CD14-positive monocyte (primary cell): Measurements from ENCODE around the gene DACT1. TPM values are rescaled to one million over a fixed set of nuclear protein-coding genes. Genes with fewer than 3 reads are reported as not detected.

ENCODE experiments used
- DNase-seq, 3 donors: peaks; one replicate each; pipeline ENCODE4 v3.0.0-alpha.2; 2011 to 2022
- H2AFZ ChIP-seq: 2 replicates; pipeline ENCODE4 v1.6.0; 2012; ENCODE audit warnings: mild to moderate bottlenecking, low read depth, low read length, inconsistent platforms; ENCODE audit not compliant: insufficient read depth, poor library complexity, severe bottlenecking
- H3K27ac ChIP-seq, 2 donors: 1 replicate in 1 of 2; 2 replicates in 1 of 2; pipeline ENCODE4 v1.5.1; 2012 to 2013; ENCODE audit warnings: low read length in 2 of 2, control low read depth in 1 of 2, inconsistent platforms in 1 of 2, low read depth in 1 of 2, mild to moderate bottlenecking in 1 of 2
- H3K27me3 ChIP-seq, 2 donors: one replicate each; pipeline versions ENCODE4 v1.6.0 to v1.6.1; 2011 to 2013; ENCODE audit warnings: low read length in 2 of 2; ENCODE audit not compliant: control insufficient read depth in 2 of 2, insufficient read depth in 2 of 2
- H3K36me3 ChIP-seq, 2 donors: replicated peaks in 1 of 2; 1 replicate in 1 of 2; 2 replicates in 1 of 2; pipeline versions ENCODE4 v1.5.1 to v1.6.1; 2012 to 2013; ENCODE audit warnings: low read length in 2 of 2, control low read depth in 1 of 2, inconsistent platforms in 1 of 2, mild to moderate bottlenecking in 1 of 2; ENCODE audit not compliant: insufficient read depth in 2 of 2, control insufficient read depth in 1 of 2
- H3K4me1 ChIP-seq, 2 donors: 1 replicate in 1 of 2; 2 replicates in 1 of 2; pipeline versions ENCODE4 v1.5.1 to v1.6.1; 2012 to 2013; ENCODE audit warnings: low read length in 2 of 2, control low read depth in 1 of 2, inconsistent platforms in 1 of 2, mild to moderate bottlenecking in 1 of 2, moderate library complexity in 1 of 2; ENCODE audit not compliant: insufficient read depth in 2 of 2, control insufficient read depth in 1 of 2
- H3K4me2 ChIP-seq: replicated peaks from 2 replicates; pipeline ENCODE3; 2012; ENCODE audit warnings: low read length, moderate library complexity, mild to moderate bottlenecking; ENCODE audit not compliant: poor library complexity, severe bottlenecking; ENCODE audit errors: extremely low read depth
- H3K4me3 ChIP-seq, 3 experiments: fragments of 200-600 bp in 1 of 3; sonication (generic) in 1 of 3; replicated peaks in 1 of 3; 1 replicate in 2 of 3; 2 replicates in 1 of 3; pipeline ENCODE4 v1.5.1; 2011 to 2013; ENCODE audit warnings: low read length in 3 of 3, mild to moderate bottlenecking in 3 of 3, control low read depth in 2 of 3, low read depth in 2 of 3, inconsistent platforms in 1 of 3, moderate library complexity in 1 of 3
- H3K79me2 ChIP-seq: 2 replicates; pipeline ENCODE4 v1.6.0; 2012; ENCODE audit warnings: mild to moderate bottlenecking, control low read depth, inconsistent platforms, low read length, moderate library complexity; ENCODE audit not compliant: insufficient read depth
- H3K9ac ChIP-seq: 2 replicates; pipeline ENCODE4 v1.6.0; 2017; ENCODE audit warnings: low read length, mild to moderate bottlenecking; ENCODE audit not compliant: insufficient read depth, poor library complexity, severe bottlenecking
- H3K9me3 ChIP-seq, 2 donors: replicated peaks in 1 of 2; 1 replicate in 1 of 2; 2 replicates in 1 of 2; pipeline versions ENCODE4 v1.5.1 to v1.6.1; 2012 to 2013; ENCODE audit warnings: low read length in 2 of 2, control low read depth in 1 of 2; ENCODE audit not compliant: control insufficient read depth in 1 of 2, insufficient read depth in 1 of 2
- H4K20me1 ChIP-seq: 2 replicates; pipeline ENCODE4 v1.6.0; 2012; ENCODE audit warnings: mild to moderate bottlenecking, low read length, control low read depth, moderate library complexity; ENCODE audit not compliant: insufficient read depth
- H3K27ac Mint-ChIP-seq, 7 donors: one replicate each; pipeline ENCODE4 v1.8.0; 2020; ENCODE audit warnings: mild to moderate bottlenecking in 7 of 7, mixed read lengths in 7 of 7, moderate library complexity in 6 of 7, inconsistent platforms in 2 of 7
- H3K27me3 Mint-ChIP-seq, 3 donors: one replicate each; pipeline ENCODE4 v1.8.0; 2021 to 2022; ENCODE audit warnings: low read depth in 3 of 3, mild to moderate bottlenecking in 3 of 3, mixed read lengths in 3 of 3, moderate library complexity in 3 of 3, inconsistent platforms in 1 of 3
- H3K36me3 Mint-ChIP-seq, 2 donors: one replicate each; pipeline ENCODE4 v1.8.0; 2020; ENCODE audit warnings: mixed read lengths in 2 of 2, inconsistent platforms in 1 of 2, mild to moderate bottlenecking in 1 of 2
- H3K4me1 Mint-ChIP-seq: one replicate; pipeline ENCODE4 v1.8.0; 2020; ENCODE audit warnings: mild to moderate bottlenecking, mixed read lengths
- H3K4me3 Mint-ChIP-seq, 2 donors: one replicate each; pipeline ENCODE4 v1.8.0; 2020; ENCODE audit warnings: mild to moderate bottlenecking in 2 of 2, mixed read lengths in 2 of 2, moderate library complexity in 1 of 2
- H3K9me3 Mint-ChIP-seq, 7 donors: one replicate each; pipeline ENCODE4 v1.8.0; 2020 to 2022; ENCODE audit warnings: mixed read lengths in 7 of 7, mild to moderate bottlenecking in 6 of 7, moderate library complexity in 6 of 7, inconsistent platforms in 2 of 7
- CTCF ChIP-seq: fragments of 200-600 bp; IDR thresholded peaks from one replicate; pipeline ENCODE4 v1.8.0; 2022; ENCODE audit warnings: antibody characterized with exemption, mild to moderate bottlenecking
- WGBS: methylation state at CpG from one replicate; pipeline ENCODE4 v1.1.5; 2013; ENCODE audit warnings: missing lambda C conversion rate; ENCODE audit not compliant: insufficient coverage; 5-methylcytosine and 5-hydroxymethylcytosine counted together
- intact Hi-C, 2 donors: fragments of 100-400 bp; cut with micrococcal nuclease; formaldehyde crosslinking; loops; one replicate each; pipeline versions ENCODE4 v1.15.0 to v1.15.1; 2023
- polyA plus RNA-seq, 3 donors: library from polyadenylated mRNA; depleted of rRNA in 1 of 3; unstranded in 2 of 3; stranded (reverse) in 1 of 3; fragments of 300-500 nt in 2 of 3; fragments of >200 nt in 1 of 3; fragmentation: Illumina TruSeq in 2 of 3; gene quantifications; 1 replicate in 2 of 3; 2 replicates in 1 of 3; pipeline ENCODE4 v1.2.3, GENCODE V29; 2012 to 2021

DACT1 gene
- polyA plus RNA-seq, 3 donors, result 0.09 TPM; not detected in 2

DNA sequence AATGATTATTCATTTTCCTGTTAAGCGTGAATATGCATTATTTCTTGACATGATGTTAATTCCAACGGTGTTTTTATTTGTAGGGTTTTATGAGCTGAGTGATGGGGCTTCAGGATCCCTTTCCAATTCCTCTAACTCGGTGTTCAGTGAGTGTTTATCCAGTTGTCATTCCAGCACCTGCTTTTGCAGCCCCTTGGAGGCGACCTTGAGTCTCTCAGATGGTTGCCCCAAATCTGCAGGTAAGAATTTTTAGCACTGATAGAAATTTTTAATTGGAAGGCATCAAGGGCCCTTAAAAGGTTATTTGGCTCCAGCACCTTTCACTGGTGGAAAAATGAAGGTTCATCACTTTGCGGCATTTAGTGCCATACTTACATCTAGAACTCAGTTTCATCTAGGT lies 3.7 kb downstream of the DACT1 start:
- H3K79me2 ChIP-seq, result no peaks in the 10 kb centered on the region
- no peak for DNase-seq
- H3K9me3 ChIP-seq, result peaks cover 6 to 11% of the 10 kb centered on the region in 2 donors
- Mint-ChIP-seq H3K4me3 (no peak overlapping the region), H3K36me3 (no peaks in the 10 kb centered on the region), H3K27me3 (peaks cover 26 to 33% (median 28%) of the 10 kb centered on the region in 3 donors), H3K9me3 (peaks cover 0 to 22% (median 7%) of the 10 kb centered on the region in 7 donors), H3K27ac (no peak overlapping the region), H3K4me1 (peaks cover 20% of the 10 kb centered on the region)
- no peak overlapping the region for H3K9ac ChIP-seq
- H3K36me3 ChIP-seq, result no peaks in the 10 kb centered on the region
- intact Hi-C loops, result no loop called here
- no peak for TF ChIP-seq CTCF
- H2AFZ ChIP-seq, result no peak overlapping the region
- no peaks in the 10 kb centered on the region for H4K20me1 ChIP-seq
- H3K4me2 ChIP-seq, result no peak overlapping the region
- no peak overlapping the region for H3K4me3 ChIP-seq
- no CpG with 5 or more reads among the region's 5 CpGs for whole genome bisulfite sequencing
- H3K4me1 ChIP-seq, result peaks cover 11 to 16% of the 10 kb centered on the region in 2 donors
- peaks cover 27 to 28% of the 10 kb centered on the region in 2 donors for H3K27me3 ChIP-seq
- no peak overlapping the region for H3K27ac ChIP-seq

- H3K27me3 Mint-ChIP-seq, result peaks cover 18 to 19% (median 18%) of the 10 kb centered on the region in 3 donors
- H3K4me2 ChIP-seq, result no peak overlapping the region
- no peak overlapping the region for H3K9ac ChIP-seq
- H3K4me1 Mint-ChIP-seq, result peaks cover 14% of the 10 kb centered on the region
- H3K4me3 Mint-ChIP-seq, result no peak overlapping the region
- peaks cover 0 to 24% (median 13%) of the 10 kb centered on the region in 7 donors for H3K9me3 Mint-ChIP-seq
- no peaks in the 10 kb centered on the region for H3K79me2 ChIP-seq
- no peak overlapping the region for H2AFZ ChIP-seq
- no peak for DNase-seq
- H3K4me3 ChIP-seq, result no peak overlapping the region
- H3K9me3 ChIP-seq, result peaks cover 6 to 14% of the 10 kb centered on the region in 2 donors
- peaks cover 10 to 11% of the 10 kb centered on the region in 2 donors for H3K4me1 ChIP-seq
- no peaks in the 10 kb centered on the region for H3K36me3 Mint-ChIP-seq
- no CpG with 5 or more reads among the region's 1 CpG for WGBS
- no peak for TF ChIP-seq CTCF
- H3K27ac Mint-ChIP-seq, result no peak overlapping the region
- H3K36me3 ChIP-seq, result no peaks in the 10 kb centered on the region
- H3K27me3 ChIP-seq, result peaks cover 16 to 17% of the 10 kb centered on the region in 2 donors
- intact Hi-C loops, result no loop called here
- H3K27ac ChIP-seq, result no peak overlapping the region
- H4K20me1 ChIP-seq, result no peaks in the 10 kb centered on the region
Measured at GRCh38 chr14:58643366-58643765, 5.6 kb downstream of the DACT1 start.
